GM10847 (cell line): ENCODE measurements around the gene RNF180.

Source experiments
- POLR2A ChIP-seq: IDR thresholded peaks from 2 replicates; pipeline ENCODE4 v1.6.1; 2011; ENCODE audit not compliant: insufficient read length; ENCODE audit errors: extremely low read depth

The RNF180 gene

DNA sequence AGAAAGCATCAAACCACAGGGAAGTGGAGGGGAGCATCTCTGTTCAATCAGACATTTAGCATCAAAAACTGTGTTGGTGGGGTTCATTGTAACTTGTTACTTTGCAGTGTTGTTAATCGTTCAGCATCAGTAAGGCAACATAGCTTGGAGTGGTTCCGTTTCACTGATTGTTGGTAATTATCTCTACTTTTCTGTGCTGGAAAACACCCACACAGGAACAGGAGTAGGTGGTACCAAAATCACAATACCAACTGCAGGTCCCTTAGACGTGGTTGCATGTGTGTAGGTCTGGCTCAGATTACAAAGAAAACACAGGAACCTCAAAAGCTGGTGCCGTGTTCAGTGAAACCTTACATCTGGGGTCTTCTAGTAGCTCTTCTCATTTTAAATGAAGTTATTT is 146.8 kb downstream of the RNF180 start:
- no peak for TF ChIP-seq POLR2A

- no peak for TF ChIP-seq POLR2A
These were observed 150.1 kb downstream of the RNF180 start for GRCh38 chr5:64315778-64316177.

DNA sequence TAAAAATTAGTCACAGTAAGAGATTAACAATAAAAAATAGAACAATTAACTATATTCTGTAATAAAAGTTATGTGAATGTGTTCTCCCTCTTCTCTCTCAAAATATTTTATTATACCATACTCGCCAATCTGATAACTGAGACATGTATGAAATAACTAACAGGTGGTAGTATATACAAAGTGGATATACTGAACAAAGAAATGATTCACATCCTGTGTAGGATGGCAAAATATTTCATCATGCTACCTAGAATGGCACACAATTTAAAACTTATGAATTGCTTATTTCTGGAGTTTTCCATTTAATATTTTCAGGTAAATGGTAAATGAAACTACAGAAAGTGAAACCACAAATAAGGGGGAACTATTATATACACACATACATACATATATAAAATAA is 152.5 kb downstream of the RNF180 start:
- no peak for TF ChIP-seq POLR2A

- no peak for TF ChIP-seq POLR2A
These were observed 157.9 kb downstream of the RNF180 start for GRCh38 chr5:64323591-64323990.

DNA sequence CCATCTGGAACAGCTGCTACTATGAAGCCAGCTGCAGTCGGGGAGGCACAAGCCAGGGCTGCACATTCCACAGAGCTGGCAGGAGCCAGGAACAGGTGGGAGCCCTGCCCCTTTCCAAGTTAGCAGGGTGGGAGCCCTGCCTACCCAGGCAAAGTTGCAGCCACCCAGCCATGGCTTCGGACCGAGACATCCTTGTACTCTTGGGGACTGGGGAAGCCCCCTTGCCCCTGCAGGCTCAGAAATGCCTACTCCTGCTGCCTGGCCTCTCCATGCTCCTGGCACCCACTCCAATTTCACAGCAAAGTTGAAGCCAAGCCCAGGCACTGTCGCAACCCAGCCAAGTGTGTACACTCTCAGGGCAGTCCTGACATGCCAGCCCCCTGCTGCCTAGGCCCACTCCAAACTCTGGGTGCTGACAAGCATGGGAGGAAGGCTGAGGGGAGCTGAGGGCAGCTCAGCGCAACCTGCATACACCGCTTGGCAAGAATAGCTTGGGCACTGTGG is 165.1 kb downstream of the RNF180 start:
- TF ChIP-seq POLR2A, result no peak

- TF ChIP-seq POLR2A, result no peak
These were observed 166.1 kb downstream of the RNF180 start for GRCh38 chr5:64331597-64332277.

DNA sequence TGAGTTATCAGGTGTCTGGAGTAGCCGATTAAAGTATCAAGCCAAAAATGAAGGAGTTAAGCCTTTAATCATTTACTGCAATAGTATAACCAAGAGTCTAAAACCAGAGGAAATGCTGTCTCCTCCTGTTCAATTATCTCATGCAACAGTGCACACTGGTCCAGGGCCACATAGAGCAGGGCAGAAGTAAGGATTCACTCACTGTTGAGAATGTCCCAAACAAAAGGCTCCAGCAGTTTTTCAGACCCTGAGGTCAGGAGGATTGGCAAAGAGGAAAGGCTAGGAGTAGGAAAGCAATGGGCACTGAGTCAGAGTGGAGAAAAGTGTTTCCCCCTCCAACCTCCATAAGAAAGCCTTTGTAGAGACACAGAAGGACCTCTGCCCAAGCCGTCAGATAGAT is 168.2 kb downstream of the RNF180 start:
- no peak for TF ChIP-seq POLR2A

- TF ChIP-seq POLR2A, result no peak
These were observed 174.1 kb downstream of the RNF180 start for GRCh38 chr5:64339769-64340168.

DNA sequence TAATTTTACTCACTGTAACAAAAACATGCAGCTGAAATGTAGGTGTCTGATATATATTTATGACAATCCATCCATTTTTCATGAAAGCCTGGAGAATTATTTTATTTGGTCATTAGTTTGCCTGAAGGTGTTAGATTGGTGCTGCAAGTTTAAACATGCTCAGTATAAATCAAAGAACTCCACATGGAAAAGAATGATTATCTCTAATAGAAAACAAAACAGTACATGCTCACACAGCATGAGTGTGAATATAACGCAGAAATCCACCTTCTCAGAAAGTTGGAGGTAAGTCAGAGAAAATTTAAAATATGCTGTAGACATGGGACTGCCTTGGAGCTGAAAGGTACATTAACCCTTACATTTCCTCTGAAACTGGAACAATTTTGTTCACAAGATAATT is 174.7 kb downstream of the RNF180 start:
- no peak for TF ChIP-seq POLR2A

- no peak for TF ChIP-seq POLR2A
These were observed 175.7 kb downstream of the RNF180 start for GRCh38 chr5:64341340-64341739.

DNA sequence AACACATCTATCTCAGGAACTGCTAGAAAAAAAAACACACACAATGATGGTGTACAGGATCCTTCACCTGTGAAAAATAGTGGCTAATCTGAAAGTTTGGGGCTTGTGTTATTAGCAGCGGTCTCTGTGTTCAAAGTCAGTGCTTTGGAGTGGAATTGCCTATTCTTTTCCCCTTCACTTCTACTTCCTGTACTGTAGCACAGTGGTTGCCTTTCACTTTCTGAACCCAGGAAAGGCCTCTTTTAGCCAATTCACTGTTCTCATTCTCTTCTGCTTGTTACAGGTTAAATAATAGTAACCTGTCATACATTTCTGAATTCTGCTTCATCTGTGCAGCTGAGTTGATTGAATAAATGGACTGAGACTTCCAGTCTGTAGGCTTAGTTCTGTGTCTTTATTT is 178.9 kb downstream of the RNF180 start:
- no peak for TF ChIP-seq POLR2A

DNA sequence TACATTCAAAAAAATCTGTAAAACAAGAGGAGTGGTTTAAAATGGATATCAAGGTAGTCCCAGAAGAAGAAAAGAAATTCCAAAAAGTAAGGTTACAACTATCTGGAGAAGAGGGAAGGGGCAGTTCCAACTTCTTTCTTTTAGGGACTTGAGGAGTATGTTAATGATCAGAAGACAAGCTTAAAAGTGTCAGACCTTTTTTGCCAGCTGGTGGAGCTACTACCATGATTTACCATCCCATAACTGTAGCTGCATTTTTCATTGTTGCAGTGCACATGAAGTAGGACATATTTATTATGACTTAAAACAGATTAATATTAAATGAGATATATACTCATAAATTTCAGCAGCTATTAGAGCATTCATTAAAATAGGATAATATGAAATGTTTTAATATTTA is 181.7 kb downstream of the RNF180 start:
- no peak for TF ChIP-seq POLR2A

DNA sequence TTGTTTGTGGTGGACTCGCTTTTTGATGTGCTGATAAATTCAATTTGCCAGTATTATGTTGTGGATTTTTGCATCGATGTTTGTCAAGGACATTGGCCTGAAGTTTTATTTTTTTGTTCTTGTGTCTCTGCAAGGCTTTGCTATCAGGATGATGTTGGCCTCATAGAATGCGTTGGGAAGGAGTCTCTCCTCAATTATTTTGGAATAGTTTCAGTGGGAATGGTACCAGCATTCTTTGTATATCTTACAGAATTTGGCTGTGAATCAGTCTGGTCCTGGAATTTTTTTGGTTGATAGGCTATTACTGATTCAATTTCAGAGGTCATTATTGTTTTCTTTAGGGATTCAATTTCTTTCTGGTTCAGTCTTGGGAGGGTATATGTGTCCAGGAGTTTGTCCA is 198.8 kb downstream of the RNF180 start:
- TF ChIP-seq POLR2A, result no peak

GRCh38 chr5:64384765-64385164 is 219.1 kb downstream of the RNF180 start:
- no peak for TF ChIP-seq POLR2A

GRCh38 chr5:64397552-64397951 is 231.9 kb downstream of the RNF180 start:
- TF ChIP-seq POLR2A, result no peak

GRCh38 chr5:64417390-64417789 is 251.7 kb downstream of the RNF180 start:
- TF ChIP-seq POLR2A, result no peak

DNA sequence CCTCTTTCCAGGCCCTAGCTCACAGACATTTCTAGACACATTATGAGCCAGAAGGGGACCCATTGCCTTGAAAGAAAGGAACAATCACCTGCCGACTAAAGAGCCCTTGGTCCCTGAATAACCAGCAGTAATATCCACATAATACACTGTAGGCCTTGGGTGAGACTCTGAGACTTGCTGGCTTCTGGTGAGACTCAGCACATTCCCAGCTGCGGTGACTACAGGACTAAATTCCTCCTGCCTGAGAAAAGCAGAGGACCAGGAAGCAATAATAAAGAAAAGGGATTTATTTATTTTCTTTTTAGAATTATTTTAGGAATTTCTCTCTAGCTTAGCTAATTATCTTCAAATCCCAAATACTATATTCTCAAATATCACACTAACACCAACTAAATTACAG is 252.4 kb downstream of the RNF180 start:
- no peak for TF ChIP-seq POLR2A
